ELR (cell line): ENCODE measurements around the gene EPS15.
"Not testable (repeated sequence)": the region's sequence is repeated elsewhere in the genome, so short reads cannot be mapped to it uniquely, and the experiment has no call there.

Experiments
- DNase-seq: peaks from one replicate; pipeline ENCODE4 v3.0.0-alpha.2; 2015; ENCODE audit warnings: low read depth

Gene EPS15

DNA sequence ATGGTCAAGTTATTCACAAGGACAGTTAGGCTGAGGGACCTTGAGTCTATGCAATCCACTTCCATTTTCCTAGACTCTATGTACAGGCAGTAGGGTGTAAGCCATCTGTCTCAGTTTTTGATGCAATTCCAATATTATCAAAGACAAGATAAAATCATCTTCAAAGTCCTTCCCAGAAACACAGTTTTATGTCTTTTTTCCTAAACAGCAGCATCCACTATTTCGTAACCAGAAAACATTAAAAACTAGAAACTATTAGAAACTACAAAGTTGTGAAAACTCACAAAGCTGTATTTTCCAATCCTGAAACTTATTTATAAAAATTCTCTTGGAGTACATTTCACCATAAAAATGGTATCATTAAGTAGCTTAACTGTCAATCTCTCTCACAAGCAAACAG, 93.8 kb downstream of the EPS15 start:
- DNase-seq, result no peak

DNA sequence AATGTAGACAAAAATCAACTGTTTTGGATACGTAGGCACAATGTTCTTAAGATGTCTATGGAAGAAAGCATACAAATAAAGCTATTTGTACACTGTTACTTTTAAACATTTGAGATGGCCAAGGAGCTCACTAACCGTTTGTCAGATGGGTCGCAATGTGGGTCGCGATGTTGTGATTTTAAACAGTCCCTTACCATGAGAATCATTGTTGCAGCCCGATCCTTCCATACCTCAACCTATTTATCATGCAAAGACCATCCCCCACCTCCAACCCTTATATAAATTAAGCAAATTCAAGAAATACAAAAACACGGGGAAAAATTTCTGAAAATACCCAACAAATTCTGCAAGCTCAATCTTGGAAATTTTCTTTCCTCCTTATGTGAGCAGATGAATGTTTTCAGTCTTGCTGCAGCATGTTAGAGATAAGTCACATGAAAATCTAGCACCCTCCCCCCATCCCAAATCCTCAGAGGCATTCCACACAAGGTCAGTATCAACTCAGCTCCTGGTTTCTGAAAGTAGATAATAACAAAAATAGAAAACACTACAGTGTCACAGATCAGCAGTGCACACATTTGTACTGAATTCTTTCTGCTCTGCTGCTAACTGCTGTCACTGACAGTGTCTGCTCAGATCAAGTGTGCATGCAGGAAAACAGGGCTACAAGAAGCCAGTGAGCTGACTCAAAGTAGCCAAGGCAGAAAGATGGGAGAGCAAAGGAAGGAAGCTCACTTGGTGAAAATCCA, 95.8 kb downstream of the EPS15 start:
- DNase-seq, result no peak

DNA sequence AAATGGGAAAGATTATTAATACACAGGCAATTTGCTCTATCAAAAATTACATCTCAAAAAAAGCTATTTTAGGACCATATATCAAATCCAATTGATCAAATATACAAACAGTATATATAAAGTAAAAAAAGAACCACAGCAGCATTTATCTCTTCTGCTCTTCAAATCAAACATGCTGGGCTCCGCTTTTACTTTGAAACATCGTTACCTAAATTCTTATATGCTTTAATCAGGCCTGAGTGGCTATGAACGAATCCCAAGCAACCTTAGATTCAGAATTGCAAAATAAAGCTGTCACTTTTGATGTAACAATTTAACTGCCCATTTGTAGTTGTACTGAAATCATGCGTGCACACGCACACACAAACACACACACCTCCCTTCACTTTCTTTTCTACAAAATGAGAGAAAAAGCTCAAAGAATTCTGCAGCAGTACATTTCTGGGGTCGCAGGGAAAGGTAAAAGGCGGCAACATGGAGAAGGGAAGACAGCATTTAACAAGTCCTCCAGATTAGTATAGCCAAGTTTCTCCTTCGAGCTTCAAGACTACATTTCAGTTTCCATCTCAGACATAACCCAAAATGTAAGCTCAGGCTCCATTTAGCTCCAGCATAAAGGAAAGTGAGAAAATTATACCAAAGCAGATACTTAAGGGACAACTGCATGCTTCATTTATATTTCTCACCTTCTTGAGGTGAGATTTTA, 96.5 kb downstream of the EPS15 start:
- DNase-seq, result no peak

DNA sequence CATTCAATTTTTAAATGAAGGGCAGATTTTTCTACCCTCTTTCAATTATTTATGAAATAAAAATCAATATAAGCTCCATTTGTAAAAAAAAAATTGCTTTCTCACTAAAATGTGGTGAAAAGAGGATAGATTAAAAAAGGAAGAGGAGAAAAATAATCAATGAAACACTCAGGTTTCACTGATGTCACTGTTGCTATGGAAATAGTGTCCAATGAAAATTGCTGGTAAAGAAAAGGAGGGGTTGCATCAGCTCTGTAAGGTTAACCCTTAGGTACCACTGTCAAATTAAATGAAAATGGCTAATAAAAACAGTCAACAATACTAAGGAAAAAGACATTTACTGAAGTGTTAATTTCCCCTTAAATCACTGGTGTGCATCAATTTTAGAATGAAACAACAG, 97.1 kb downstream of the EPS15 start:
- DNase-seq, result peak; percentile 61

DNA sequence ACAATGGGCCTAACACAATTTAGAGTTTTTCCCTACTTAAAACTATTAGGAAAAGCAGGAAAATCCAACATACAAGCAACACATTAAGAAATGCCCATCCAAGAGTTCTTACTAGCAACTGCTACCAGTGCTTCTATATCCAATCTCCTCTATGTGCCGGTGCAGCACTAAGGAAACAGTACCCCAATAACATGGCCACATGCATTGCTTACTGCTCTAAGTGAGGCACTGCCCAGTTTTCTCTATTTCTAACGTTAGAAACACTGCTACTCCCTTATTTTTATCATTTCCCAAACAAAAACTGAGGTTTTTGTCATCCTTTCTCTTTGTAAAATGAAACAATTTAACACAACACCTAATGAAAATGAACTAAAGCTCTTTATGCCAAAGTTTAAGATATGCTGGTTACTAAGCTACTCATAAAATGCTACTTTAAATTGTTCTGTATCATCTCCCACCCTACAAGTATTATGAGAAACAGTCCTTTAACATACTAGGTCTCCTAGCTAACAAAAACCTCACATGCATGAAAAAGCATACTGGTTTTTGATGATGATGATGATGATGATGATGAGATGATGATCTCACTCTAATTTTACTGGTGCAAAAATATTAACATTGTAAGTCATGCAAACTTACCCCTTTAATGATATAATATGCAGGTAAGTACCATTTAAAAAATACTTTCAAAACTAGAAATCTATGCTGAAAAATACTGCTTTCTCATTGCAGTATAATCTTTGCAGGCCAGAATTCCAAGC, 98.0 kb downstream of the EPS15 start:
- no peak for DNase-seq

DNA sequence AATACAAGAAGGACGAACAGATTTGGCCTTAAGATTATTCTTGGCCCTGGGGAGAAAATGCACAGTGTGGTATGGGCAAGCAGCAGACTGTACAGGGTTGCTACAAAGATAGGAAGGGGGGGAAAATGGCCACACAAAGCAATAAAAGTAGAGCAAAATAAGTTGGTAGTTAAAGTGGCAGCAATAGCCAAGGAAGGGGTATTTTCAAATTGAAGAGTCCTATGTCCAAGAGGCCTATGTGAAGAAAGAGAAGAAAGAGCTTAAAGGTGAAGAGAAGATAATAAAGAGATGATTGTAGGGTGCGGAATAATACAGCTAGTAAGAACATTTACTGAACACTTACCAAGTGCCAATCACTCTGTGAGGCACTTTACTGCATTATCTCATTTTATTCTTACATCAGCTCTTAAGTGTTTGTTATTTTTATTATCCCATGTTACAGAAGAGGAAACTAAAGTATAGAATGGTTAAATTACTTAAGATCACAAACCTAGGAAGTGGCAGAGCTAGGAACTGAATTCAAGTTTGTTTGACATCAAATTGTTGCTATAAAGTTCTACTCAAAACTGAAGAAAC, 100.6 kb downstream of the EPS15 start:
- DNase-seq, result no peak

DNA sequence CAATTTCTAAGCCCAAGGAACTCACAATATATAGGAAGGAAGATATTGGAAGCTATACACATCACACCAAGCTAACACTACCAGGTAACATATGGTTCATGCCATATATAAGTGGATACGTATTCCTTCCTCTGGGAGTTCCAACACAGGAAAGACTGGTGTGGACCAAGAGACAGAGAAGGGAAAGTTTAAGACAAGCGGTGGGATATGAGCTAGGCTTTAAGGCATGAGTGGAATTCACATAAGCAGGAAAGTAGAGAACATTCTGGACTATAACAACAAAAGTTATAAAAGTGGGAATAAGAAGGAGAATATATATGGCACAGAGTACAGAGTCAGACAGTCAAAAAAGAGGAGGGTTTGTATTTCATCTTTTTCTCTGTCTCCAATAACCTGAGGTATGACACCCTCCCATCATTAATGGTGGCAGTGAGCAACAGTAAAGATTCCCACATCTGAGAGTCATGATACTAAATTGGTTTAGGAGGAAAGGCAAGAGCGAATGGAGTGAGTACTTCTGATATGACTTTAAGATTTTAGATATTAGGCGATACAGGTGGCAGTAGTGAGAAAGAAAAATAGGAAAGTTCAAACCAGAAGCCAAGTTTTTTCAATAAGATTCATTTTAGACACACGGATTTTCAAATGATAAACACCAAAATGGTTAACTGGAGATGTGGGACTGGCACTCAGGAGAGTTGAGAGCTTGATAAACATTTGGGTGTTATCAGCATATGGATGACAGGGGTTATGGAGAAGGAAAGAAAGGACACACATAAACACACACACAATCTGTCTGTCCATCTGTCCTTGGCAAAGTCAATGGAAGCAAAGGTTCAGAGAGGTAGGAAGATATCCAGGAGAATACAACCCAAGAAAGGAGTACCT, 101.3 kb downstream of the EPS15 start:
- DNase-seq, result peak; percentile 23

DNA sequence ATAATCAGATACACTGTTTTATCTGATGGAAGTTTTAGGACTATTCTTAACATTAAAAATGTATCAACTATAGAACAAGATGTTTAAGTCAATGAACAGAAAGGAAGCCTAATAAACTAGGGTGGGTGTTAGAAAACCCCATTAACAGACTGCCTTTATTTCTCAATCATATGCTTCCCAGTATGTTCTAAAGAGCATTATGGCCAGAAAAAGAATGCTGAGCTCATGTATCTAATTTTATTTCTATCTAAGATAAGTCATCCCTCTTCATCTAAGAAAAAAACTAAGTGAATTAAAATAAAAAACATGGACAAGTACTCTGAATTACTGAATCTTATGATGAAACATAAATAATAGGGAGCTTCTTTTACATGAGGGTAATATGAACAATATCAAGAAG, 102.2 kb downstream of the EPS15 start:
- no peak for DNase-seq

DNA sequence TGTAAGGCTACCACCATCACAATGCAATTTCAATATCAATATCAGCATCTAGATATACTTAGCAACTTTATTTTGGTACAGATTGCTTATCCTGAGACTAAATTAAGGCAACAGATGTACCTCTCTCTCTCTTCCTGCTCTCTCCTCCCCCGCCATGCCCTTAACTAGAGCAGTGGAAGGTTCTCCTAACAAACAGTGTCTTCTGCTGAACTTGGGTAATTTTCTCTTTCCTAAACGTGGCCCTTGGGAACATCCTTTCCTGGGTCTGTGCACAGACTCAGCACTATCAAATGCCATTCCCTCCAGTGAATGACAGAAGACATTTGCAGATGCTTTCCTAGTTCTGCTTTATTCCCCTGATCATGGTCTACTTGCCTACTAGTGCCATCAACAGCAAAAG, 103.1 kb downstream of the EPS15 start:
- no peak for DNase-seq

DNA sequence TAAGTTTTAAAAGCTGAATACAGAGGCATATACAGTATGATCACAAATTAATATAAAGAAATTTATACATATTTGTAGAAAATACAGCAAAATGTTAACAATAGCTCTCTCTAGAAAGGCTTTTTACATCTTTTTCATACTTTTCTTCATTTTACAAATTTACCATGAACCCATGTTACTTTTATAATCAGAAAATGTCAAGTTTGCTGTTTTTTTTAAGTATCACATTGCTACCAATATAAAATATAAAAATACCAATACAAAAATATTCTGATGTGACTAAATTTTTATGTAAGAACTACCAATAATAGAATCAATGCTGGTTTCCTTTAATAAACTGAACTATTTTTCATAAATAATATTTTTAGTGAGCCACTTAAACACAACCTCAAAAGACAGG, 104.3 kb downstream of the EPS15 start:
- no peak for DNase-seq

DNA sequence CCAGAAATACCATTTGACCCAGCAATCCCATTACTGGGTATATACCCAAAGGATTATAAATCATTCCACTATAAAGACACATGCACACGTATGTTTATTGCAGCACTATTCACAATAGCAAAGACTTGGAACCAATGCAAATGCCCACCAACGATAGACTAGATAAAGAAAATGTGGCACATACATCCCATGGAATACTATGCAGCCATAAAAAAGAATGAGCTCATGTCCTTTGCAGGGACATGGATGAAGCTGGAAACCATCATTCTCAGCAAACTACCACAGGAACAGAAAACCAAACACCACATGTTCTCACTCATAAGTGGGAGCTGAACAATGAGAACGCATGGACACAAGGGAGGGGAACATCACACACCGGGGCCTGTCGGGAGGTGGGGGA, 107.2 kb downstream of the EPS15 start:
- not testable (repeated sequence) for DNase-seq

DNA sequence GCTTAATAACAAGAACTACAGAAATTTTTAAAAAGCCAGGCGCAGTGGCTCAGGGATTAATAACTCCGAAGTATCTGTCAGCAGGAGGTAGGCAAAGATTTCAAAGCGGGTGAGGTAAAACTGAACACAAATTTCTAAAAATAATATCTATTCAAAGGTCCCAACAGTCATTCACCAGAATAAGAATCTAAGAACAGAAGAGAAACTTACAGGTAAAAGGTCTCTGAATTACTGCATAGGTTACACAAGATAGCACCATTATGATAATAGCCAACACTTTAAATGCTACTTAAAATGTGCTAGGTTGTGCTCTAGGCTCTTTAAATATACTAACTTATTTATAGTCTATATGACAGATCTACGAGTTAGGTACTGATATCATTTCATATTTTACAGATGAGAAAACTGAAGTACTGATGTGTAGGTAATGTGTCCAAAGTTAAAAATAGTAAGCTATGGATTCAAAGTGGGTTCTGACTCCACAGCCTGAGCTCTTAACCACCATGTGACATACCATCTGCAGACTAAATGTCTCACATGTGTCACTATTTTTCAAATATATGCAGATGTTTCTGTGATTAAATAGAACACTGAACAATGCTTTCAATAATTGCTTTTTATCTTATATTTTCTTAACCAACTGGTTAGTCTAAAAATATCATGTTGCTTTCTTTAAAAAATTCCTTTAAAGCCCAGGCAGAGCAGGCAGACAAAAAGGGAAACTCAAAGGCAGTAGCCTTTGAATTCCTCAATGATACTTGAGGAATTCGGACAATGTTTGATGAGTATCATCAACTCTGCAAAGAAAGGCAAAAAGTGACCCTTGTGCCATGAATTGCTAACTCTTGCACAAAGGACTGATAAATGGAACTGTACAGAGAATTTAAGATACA, 108.3 kb downstream of the EPS15 start:
- DNase-seq, result no peak

DNA sequence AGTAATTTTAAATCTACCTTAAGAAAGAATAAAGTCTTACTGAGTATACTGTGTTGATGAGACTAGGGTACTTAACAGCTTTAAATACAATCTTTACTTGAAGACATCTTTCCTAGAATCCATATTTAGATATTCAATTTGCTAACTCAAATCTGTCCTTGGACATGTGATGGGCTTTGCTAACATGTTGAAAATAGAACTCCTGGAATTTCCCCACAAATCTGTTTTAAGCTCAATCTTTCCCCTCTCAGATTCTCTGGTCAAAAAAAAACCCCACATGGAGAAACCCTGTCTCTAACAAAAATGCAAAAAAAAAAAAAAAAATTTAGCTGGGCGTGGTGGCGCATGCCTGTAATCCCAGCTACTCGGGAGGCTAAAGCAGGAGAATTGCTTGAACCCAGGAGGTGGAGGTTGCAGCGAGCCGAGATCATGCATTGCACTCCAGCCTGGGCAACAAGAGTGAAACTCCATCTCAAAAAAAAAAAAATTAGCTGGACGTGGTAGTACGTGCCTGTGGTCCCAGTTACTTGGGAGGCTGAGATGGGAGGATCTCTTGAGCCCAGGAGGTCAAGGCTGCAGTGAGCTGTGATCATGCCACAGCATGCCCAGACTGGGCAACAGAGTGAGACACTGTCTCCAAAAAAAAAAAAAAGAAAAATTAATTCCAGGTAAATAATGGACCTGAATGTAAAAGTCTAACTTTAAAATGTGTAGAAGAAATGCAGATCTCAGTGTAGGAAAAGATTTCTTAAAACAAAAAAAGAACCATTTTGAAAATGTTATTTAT, 109.1 kb downstream of the EPS15 start:
- DNase-seq, result not testable (repeated sequence)

DNA sequence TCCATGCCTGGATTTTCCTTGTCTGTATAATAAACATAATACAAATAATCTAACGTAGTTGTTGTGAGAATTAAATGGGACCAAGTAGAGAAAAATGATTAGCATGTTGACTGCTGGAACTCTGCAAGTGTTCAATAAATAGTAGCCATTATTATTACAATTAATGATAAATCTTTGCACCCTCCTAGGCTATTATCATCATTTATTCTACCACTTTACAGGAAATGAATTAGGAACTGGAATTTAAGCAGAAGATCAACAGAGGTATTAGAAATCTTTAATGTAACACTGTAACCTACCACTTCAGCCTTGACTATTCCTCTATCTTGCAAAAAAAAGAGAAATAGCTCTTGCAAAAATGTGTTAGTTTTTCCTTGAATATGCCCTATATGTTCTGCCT, 126.8 kb downstream of the EPS15 start:
- DNase-seq, result no peak

DNA sequence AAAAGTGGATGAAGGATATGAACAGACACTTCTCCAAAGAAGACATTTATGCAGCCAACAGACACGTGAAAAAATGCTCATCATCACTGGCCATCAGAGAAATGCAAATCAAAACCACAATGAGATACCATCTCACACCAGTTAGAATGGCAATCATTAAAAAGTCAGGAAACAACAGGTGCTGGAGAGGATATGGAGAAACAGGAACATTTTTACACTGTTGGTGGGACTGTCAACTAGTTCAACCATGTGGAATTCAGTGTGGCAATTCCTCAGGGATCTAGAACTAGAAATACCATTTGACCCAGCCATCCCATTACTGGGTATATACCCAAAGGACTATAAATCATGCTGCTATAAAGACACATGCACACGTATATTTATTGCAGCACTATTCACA, 128.4 kb downstream of the EPS15 start:
- not testable (repeated sequence) for DNase-seq

DNA sequence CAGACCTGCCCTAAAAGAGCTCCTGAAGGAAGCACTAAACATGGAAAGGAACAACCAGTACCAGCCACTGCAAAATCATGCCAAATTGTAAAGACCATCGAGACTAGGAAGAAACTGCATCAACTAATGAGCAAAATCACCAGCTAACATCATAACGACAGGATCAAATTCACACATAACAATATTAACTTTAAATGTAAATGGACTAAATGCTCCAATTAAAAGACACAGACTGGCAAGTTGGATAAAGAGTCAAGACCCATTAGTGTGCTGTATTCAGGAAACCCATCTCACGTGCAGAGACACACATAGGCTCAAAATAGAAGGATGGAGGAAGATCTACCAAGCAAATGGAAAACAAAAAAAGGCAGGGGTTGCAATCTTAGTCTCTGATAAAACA, 131.8 kb downstream of the EPS15 start:
- DNase-seq, result not testable (repeated sequence)

DNA sequence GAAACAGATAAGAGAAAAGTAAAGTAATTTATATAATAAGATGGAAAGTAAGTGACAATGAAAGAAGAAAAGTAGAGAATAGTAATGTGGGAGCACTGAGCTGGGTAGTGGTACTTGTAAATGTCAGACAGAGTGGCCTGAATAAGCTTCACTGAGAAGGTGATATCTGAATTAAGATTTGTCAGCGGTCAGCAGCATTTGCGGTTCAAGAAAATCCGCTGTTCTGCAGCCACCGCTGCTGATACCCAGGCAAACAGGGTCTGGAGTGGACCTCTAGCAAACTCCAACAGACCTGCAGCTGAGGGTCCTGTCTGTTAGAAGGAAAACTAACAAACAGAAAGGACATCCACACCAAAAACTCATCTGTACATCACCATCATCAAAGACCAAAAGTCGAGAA, 132.8 kb downstream of the EPS15 start:
- not testable (repeated sequence) for DNase-seq

DNA sequence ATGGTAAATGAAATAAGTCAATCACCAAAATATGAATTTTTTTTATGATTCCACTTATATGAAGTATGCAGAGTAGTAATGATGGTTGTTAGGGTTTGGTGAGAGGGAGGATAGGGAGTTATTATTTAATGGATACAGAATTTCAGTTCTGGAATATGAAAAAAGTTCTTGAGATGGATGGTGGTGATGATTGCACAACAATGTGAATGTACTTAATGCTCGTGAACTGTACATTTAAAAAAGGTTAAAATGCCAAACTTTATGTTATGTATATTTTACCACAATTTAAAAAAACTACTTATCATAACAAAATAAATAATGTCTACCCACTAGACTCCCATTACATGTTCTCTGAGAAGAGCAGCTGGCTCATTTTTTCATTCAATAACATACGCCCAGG, 133.3 kb downstream of the EPS15 start:
- DNase-seq, result no peak

DNA sequence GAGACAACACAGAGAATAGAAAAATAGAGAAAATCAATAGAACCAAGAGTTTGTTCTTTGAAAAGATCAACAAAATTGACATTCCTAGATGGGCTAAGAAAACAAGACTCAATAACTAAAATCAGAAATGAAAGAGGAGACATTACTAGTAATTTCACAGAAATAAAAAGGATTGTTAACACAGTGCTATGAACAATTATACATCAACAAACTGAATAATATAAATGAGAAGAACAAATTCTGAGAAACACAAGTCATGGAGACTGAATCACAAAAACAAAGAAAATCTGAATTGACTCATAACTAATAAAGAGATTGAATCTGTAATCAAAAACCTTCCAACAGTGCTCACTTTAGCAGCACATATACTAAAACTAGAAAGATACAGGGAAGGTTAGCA, 137.1 kb downstream of the EPS15 start:
- DNase-seq, result no peak

DNA sequence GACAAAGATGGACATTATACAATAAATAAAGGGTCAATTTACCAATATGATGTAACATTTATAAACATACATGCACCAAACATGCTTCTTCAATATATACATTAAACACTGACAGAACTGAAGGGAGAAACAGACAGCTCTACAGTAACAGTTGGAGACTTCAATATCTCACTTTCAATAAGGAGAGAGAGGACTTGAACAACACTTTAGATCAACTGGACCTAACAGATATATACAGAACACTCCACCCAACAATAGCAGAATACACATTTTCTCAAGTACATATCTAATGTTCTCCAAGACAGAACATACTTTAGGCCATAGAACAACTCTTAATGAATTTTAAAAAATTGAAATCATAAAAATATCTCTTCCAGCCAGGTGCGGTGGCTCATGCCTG, 138.1 kb downstream of the EPS15 start:
- no peak for DNase-seq
